Measurements from ENCODE around the gene GRID2.

The GRID2 gene

GRCh38 chr4:92970996-92971395, 667.2 kb downstream of the GRID2 start:
- no peak for DNase-seq

DNA sequence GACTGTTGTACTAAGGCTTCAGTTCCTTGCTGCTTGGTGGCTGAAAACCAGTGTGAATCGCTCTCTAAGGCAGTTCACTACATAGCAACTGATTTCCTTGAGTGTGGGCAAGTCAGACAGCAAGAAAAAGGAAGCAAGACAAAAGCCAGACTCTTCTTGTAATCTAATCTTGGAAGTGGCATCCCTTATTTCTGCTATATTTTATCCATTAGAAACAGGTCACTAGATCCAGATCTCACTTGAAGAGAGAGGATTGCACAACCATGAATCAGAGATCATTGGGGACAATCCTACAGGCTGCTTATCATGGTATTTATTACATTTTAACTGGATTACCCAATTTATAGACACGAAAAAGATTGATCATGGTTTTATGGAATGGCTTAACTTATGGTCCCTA, 684.5 kb downstream of the GRID2 start:
- no peak for DNase-seq

GRCh38 chr4:92992758-92993157, 689.0 kb downstream of the GRID2 start:
- DNase-seq = no peak

- no peak for DNase-seq
Measured at GRCh38 chr4:92994727-92995126, 691.0 kb downstream of the GRID2 start.

DNA sequence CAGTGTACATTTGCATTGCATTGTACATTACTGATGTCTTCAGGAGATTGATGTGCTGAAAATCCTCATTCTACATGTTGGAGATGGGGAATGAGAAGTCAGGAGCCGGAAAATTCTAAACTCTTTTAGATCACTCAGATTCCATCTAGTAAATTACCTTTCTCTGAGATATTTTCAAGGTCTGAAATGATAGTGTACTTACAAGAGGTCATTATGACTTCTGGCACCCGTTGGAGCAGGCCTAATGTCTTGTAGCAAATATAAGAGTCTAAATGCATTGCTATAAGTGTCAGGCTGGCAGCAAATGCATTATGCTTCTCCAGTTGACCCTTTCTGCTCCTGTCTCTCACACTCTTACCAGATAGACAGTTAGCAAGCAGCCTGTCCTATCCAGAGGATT, 692.8 kb downstream of the GRID2 start:
- DNase-seq = no peak

- no peak for DNase-seq
Measured at GRCh38 chr4:93000910-93001309, 697.1 kb downstream of the GRID2 start.

DNA sequence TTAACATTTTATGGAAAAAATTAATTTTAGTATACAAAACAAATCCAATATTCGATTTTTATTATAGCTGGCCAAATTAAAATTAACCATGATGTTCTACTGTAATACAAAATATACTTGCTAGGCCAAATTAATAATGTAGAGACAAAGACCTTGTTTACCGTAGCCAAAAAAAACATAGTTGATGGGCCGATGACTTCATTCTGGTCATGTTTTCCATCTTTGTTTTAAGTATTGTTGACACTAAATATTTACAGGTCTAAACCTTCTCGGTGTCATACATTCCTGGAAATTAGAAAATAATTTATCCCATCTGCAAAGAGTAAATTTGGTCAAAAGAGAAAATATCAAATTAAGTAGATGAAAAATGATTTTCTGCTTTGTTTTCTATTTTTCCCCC, 698.5 kb downstream of the GRID2 start:
- no peak for DNase-seq

DNA sequence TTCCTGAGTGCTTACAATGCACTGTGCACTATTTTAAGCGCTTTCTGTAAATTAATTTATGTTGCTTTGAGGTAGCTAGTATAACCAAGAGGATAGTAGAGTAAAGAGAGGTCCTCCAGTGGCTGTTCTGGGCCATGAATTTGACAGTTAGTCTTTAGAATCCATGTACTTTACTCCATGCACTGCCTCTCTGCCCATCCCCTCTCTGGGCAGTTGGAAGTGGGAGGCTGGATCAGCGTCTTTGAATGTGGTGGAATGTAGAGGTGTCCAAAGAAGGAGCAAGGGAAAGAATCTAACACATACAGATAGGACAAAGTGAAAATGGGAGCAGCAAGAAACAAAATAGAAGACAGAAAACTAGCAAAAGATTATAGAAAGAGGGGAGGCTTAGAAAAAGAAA, 712.6 kb downstream of the GRID2 start:
- DNase-seq = no peak

DNA sequence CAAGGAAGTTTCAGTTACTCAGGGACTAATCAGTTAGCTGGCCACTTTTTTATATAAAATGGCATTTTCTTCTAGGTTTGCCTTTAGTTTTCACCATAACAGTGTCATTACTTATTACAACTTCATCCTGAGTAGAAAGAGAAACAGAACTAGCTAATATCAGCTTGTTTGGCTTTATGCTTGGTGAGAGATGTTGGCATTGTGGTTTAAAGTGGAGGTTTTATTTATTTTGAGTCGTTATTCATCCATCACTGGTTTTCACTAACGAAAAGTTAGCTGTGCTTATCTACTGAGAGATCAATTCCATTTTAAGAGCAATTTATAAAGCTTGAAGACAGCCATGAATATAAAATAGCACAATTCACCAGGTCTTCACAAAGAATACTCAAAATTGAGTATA, 714.5 kb downstream of the GRID2 start:
- DNase-seq = no peak

DNA sequence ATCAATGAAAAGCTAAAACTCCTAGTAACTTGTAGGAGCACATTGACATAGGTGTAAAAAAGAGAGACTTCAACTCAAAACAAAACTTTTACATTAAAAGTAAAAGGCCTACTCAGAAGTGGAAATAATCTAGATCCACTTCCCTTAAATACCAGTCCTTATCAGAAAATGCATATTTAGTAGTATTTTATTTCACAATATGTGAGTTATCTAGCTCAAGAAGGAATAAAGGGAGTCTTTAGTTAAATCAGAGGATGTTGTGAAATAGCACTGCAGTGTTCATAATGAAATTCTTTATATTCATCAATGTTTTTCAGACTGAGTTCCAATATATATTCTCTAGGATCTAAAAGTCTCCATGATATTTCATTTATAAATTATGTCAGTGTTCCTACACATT, 715.0 kb downstream of the GRID2 start:
- no peak for DNase-seq

DNA sequence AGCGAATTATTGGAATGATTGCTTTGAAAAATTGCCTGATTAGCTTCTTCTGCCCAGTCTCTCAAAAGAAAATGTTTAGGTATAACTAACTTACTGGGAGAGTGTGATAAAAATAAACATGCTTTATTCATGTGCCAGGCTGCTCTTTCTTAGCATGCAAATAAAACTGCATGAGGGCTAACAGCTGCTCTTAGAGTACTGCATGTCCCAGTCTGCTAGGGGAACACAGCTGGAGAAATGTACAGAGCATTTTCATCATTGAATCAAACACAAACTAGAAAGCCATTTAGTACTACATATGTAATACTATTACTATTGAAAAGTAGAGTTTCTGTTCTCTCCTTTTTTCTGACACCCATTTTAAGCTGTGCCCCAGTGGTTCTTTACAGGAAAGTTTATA, 726.0 kb downstream of the GRID2 start:
- DNase-seq = no peak

DNA sequence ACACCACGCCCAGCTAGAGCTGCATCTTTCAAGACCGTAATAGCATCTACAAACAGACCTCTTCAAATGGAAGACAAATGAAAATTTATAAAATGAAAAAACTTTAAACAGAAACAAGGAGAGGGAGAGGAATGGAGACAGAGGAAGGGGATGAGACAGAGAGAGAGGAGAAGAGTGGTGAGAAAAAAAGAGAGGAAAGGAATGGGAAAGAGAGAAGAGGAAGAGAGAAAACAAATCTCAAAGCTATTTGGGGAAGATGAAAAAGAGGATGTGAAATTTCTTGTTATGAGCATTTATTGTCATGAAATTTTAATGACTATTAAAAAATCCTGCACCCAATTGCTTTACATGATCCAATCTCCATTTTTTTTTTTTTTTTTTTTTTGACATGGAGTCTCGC, 726.9 kb downstream of the GRID2 start:
- no peak for DNase-seq

DNA sequence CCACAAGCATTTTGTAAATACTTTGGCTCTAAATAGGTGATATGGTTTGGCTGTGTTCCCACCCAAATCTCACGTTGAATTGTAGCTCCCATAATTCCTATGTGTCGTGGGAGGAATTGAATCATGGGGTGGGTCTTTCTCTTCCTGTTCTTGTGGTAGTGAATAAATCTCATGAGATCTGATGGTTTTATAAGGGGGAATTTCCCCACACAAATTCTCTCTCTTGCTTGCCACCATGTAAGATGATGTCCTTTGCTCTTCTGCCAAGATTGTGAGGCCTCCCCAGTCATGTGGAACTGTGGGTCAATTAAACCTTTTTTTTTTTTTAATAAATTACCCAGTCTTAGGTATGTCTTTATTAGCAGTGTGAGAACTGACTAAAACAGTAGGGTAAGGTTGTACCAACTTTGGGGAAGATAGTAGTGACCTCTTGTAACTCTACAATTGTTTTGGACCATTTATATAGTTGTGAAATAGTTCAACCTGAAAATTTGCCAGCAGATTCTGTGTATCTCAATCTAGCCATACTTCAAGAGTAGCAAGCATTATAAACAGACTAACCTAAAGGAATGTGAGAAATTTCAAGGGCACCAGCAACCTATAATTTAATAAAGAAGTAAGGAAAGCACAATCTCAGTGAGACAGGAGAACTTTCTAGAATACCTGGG, 727.8 kb downstream of the GRID2 start:
- DNase-seq = no peak

DNA sequence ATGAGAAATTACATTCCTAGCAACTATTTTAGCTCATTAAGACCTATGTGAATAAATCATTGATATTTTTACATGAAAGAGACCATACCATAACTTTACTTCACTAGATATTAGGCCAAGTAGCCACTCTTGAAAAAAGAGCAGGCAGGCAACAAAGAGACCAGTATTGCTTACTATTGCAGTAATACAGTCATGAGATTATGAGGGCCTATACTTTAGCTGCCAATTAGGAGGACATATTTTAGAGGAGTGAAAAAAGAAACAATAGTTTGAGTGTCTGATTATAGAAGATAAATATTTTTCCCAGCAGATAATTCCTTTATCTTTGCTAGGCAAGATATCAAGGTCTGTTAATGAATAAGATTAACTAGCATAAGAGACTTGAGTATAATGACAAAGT, 739.0 kb downstream of the GRID2 start:
- no peak for DNase-seq

DNA sequence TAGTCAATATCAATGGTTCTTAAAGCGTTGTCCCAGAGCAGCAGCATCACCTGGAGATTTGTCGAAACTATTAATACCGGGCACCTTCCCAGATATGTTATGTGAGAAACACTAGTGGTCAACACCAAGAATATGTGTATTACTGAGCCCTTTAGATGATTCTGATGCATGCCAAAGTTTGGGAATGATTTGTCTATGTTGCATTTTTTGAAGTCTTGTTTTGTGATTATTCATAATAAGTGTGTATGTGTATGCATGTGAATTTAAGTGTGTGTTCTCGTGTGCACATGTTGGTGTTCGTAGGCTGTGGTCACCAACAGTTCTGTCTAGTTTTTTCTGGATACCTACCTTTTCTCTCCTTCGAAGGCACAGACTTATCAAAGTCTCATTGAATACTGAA, 749.4 kb downstream of the GRID2 start:
- no peak for DNase-seq

- no peak for DNase-seq
Measured at GRCh38 chr4:93061826-93062225, 758.1 kb downstream of the GRID2 start.

DNA sequence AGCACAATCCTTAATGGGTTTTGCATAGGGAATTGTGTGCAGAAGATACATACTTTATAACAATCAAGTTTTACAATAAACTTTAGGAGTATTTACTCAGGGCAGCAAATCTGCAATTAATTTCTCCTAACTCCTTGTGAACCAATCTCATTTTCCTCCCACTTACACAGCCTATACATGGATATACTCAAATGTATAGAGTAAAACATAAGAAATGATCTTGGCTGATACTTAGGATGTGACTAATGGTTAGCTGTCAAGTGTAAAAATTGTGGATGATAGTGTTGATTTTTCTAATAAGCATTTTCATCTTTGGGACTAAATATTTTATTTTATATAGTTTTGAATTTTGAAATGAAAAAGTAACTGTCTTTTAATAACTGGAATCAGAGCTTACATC, 759.6 kb downstream of the GRID2 start:
- no peak for DNase-seq

- DNase-seq = no peak
Measured at GRCh38 chr4:93065790-93066189, 762.0 kb downstream of the GRID2 start.

- no peak for DNase-seq
Measured at GRCh38 chr4:93066749-93067148, 763.0 kb downstream of the GRID2 start.

GRCh38 chr4:93072292-93072691, 768.5 kb downstream of the GRID2 start:
- DNase-seq = no peak

GRCh38 chr4:93080316-93080715, 776.5 kb downstream of the GRID2 start:
- no peak for DNase-seq

DNA sequence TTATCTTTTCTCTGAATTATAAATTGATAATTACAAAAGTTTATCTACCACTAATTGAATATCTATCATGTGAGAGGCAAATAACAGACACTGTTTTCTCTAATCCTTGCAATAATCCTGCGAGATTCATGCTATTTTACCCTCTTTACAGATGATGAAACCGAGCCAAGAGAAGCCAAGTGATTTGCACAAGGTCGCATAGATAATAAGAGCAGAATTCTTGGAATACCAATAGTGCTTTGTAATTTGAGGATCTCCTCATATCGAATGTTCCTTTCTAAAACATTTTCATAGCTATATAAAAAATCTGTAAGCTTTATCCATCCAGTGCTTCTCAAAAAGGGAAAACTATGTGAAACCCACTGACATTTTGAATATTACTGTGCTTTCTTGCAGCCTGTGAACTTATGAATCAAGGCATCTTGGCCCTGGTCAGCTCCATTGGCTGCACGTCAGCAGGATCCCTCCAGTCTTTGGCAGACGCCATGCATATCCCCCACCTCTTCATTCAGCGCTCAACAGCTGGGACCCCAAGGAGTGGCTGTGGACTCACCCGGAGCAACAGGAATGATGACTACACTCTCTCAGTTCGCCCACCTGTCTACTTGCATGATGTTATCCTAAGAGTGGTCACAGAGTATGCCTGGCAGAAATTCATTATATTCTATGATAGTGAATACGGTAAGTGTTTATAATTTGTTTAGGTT, 781.0 kb downstream of the GRID2 start:
- no peak for DNase-seq

- DNase-seq = no peak
Measured at GRCh38 chr4:93086356-93086755, 782.6 kb downstream of the GRID2 start.

GRCh38 chr4:93092765-93093164, 789.0 kb downstream of the GRID2 start:
- no peak for DNase-seq

GRCh38 chr4:93103042-93103441, 799.3 kb downstream of the GRID2 start:
- no peak for DNase-seq

All from central memory CD4-positive, alpha-beta T cell (primary cell).